OCI-LY1 (cell line): ENCODE results near the gene ARID5B.

Experiments
- H2AFZ ChIP-seq: fragments of 200-600 bp; sonication (generic), shearing (Covaris generic); 2 replicates; pipeline ENCODE4 v1.6.0; 2014; ENCODE audit warnings: antibody characterized with exemption, mild to moderate bottlenecking, low read length
- H3F3A ChIP-seq: fragments of 200-600 bp; sonication (generic), shearing (Covaris generic); 2 replicates; pipeline ENCODE4 v1.6.0; 2014; ENCODE audit warnings: mild to moderate bottlenecking, antibody characterized with exemption, low read length, moderate library complexity; ENCODE audit not compliant: insufficient read depth
- H3K27ac ChIP-seq: fragments of 200-600 bp; sonication (generic); 2 replicates; pipeline ENCODE4 v1.5.1; 2014; ENCODE audit warnings: low read length, mixed run types, mild to moderate bottlenecking, low read depth; ENCODE audit not compliant: poor library complexity, severe bottlenecking
- H3K27me3 ChIP-seq: fragments of 200-600 bp; sonication (generic); 2 replicates; pipeline ENCODE4 v1.6.0; 2014; ENCODE audit warnings: antibody characterized with exemption, mild to moderate bottlenecking, low read length, moderate library complexity; ENCODE audit not compliant: insufficient read depth
- H3K36me3 ChIP-seq: fragments of 200-600 bp; sonication (generic); 2 replicates; pipeline ENCODE4 v1.6.1; 2014; ENCODE audit warnings: mild to moderate bottlenecking, antibody characterized with exemption, low read length, moderate library complexity, mixed read lengths; ENCODE audit not compliant: insufficient read depth
- H3K4me1 ChIP-seq: fragments of 200-600 bp; sonication (generic); 2 replicates; pipeline ENCODE4 v1.5.1; 2014; ENCODE audit warnings: mild to moderate bottlenecking, low read length, moderate library complexity; ENCODE audit not compliant: insufficient read depth, severe bottlenecking
- H3K4me2 ChIP-seq: fragments of 200-600 bp; sonication (generic), shearing (Covaris generic); 2 replicates; pipeline ENCODE4 v1.6.1; 2014; ENCODE audit warnings: low read length
- H3K4me3 ChIP-seq: fragments of 200-600 bp; sonication (generic); 2 replicates; pipeline ENCODE4 v1.5.1; 2014; ENCODE audit warnings: low read length, low read depth, mild to moderate bottlenecking, mixed read lengths; ENCODE audit not compliant: poor library complexity, severe bottlenecking
- H3K79me2 ChIP-seq: fragments of 200-600 bp; shearing (Covaris generic); 2 replicates; pipeline ENCODE4 v1.6.1; 2016; ENCODE audit warnings: mixed run types, low read length, mixed read lengths; ENCODE audit not compliant: insufficient read depth
- H3K9ac ChIP-seq: fragments of 200-600 bp; sonication (generic), shearing (Covaris generic); 2 replicates; pipeline ENCODE4 v1.6.1; 2014; ENCODE audit warnings: mild to moderate bottlenecking, low read length, mixed read lengths
- H3K9me2 ChIP-seq: fragments of 200-600 bp; sonication (generic), shearing (Covaris generic); 2 replicates; pipeline ENCODE4 v1.6.1; 2014; ENCODE audit warnings: low read depth, mild to moderate bottlenecking, low read length, mixed read lengths
- H3K9me3 ChIP-seq: fragments of 200-600 bp; shearing (Covaris generic); 2 replicates; pipeline ENCODE4 v1.6.1; 2014; ENCODE audit warnings: low read length, mixed read lengths
- H4K20me1 ChIP-seq: fragments of 200-600 bp; sonication (generic), shearing (Covaris generic); 2 replicates; pipeline ENCODE4 v1.6.0; 2016; ENCODE audit warnings: mild to moderate bottlenecking, low read length; ENCODE audit not compliant: insufficient read depth
- EZH2 ChIP-seq: fragments of 200-600 bp; sonication (generic), shearing (Covaris generic); IDR thresholded peaks from 2 replicates; pipeline ENCODE4 v1.8.0; 2017; ENCODE audit warnings: borderline replicate concordance, mixed run types, mild to moderate bottlenecking, antibody characterized with exemption, low read length, moderate library complexity, mixed read lengths
- TF ChIP-seq, protein P1 (sequence below): fragments of 200-600 bp; sonication (generic), shearing (Covaris generic); IDR thresholded peaks from 2 replicates; pipeline ENCODE4 v1.5.1; 2017; ENCODE audit warnings: mild to moderate bottlenecking, antibody characterized with exemption, low read length, moderate library complexity, mixed read lengths

Gene ARID5B

DNA sequence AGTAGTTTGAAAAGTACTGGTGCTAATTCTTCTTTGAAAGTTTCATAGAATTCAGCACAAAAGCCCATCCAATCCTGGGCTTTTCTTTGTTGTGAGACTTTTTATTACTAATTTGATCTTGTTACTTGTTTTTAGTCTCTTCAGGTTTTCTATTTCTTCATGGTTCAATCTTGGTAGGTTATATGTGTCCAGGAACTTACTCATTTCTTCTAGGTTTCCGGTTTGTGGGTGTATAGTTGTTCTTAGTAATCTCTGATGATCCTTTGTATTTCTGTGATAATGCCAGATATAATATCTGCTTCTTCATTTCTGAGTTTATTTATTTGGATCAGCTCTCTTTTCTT lies 219.7 kb downstream of the ARID5B start:
- Histone ChIP-seq H3K27ac (no peak overlapping the region), H3K79me2 (no peaks in the 10 kb centered on the region), H3K4me1 (no peaks in the 10 kb centered on the region)

DNA sequence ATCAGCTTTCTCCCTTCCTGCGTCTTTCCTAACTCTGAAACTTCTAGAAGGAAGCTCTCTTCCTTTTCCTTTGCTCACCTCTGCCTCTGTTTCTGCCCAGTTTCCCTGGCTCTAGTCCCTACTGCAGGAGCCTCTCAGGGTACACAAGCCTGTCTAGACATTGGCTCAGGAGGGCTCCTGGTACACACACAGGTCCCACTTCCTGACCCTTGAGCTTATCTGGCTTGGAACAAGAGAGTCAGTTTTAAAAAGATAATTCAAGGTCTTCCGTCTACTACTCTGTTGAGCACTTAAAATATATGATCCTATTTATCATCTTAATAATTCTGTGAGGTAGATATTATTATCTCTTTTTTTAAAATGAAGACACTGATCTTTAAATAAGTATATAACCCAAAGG lies 226.5 kb downstream of the ARID5B start:
- Histone ChIP-seq H3K4me3 (no peak overlapping the region), H3K27me3 (no peaks in the 10 kb centered on the region), H3K4me1 (no peaks in the 10 kb centered on the region), H3K9ac (no peak overlapping the region), H3K79me2 (no peaks in the 10 kb centered on the region), H2AFZ (no peak overlapping the region), H3K27ac (no peak overlapping the region), H3F3A (no peaks in the 10 kb centered on the region), H3K9me2 (no peaks in the 10 kb centered on the region), H3K4me2 (no peak overlapping the region), H3K9me3 (peaks cover 14% of the 10 kb centered on the region; the same call in 1 of the 2 replicates), H3K36me3 (no peaks in the 10 kb centered on the region; the same call in 1 of the 2 replicates), H4K20me1 (no peaks in the 10 kb centered on the region)
- TF ChIP-seq, protein P1, sequence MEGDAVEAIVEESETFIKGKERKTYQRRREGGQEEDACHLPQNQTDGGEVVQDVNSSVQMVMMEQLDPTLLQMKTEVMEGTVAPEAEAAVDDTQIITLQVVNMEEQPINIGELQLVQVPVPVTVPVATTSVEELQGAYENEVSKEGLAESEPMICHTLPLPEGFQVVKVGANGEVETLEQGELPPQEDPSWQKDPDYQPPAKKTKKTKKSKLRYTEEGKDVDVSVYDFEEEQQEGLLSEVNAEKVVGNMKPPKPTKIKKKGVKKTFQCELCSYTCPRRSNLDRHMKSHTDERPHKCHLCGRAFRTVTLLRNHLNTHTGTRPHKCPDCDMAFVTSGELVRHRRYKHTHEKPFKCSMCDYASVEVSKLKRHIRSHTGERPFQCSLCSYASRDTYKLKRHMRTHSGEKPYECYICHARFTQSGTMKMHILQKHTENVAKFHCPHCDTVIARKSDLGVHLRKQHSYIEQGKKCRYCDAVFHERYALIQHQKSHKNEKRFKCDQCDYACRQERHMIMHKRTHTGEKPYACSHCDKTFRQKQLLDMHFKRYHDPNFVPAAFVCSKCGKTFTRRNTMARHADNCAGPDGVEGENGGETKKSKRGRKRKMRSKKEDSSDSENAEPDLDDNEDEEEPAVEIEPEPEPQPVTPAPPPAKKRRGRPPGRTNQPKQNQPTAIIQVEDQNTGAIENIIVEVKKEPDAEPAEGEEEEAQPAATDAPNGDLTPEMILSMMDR: no peak
- no peak for TF ChIP-seq EZH2

More for the DNA sequence above, 219.7 kb downstream of the ARID5B start:
- no peak overlapping the region for H3K4me2 ChIP-seq
- no peaks in the 10 kb centered on the region; the same call in 1 of the 2 replicates for H3F3A ChIP-seq
- no peaks in the 10 kb centered on the region for H3K9me2 ChIP-seq
- H3K36me3 ChIP-seq: no peaks in the 10 kb centered on the region; the same call in 1 of the 2 replicates
- H3K4me3 ChIP-seq: no peak overlapping the region
- no peak overlapping the region for H2AFZ ChIP-seq
- TF ChIP-seq EZH2: no peak
- TF ChIP-seq, protein P1: no peak
- no peak overlapping the region for H3K9ac ChIP-seq
- no peaks in the 10 kb centered on the region for H3K27me3 ChIP-seq
- no peaks in the 10 kb centered on the region for H4K20me1 ChIP-seq
- peaks cover 18% of the 10 kb centered on the region; the same call in 1 of the 2 replicates for H3K9me3 ChIP-seq

DNA sequence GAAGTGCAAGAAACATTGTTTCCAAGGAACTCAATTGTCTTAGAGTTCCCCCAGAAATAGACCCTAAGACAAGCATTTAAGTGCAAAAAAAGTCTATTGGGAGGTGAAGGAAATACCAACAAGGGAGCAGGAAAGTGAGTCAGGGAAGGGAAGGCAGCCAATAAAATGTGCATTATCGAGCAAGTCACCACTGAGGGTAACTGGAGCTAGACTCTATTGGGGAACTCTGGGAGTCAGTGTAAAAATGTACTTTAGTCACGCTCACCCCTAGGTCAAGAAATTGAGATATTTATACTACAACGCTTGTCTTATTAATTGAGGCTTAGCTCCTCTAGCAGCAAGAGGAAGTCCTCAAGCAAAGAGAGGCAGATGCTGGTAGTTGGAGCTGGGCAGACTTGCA lies 229.4 kb downstream of the ARID5B start:
- Histone ChIP-seq H4K20me1 (no peaks in the 10 kb centered on the region), H3K27ac (no peak overlapping the region), H3K4me3 (no peak overlapping the region), H3K9me2 (no peaks in the 10 kb centered on the region), H3K9me3 (peaks cover 6% of the 10 kb centered on the region; the same call in 1 of the 2 replicates), H3K79me2 (no peaks in the 10 kb centered on the region), H3K27me3 (no peaks in the 10 kb centered on the region), H3K36me3 (no peaks in the 10 kb centered on the region; the same call in 1 of the 2 replicates), H2AFZ (no peak overlapping the region), H3F3A (no peaks in the 10 kb centered on the region), H3K9ac (no peak overlapping the region), H3K4me2 (no peak overlapping the region), H3K4me1 (no peaks in the 10 kb centered on the region)
- TF ChIP-seq, protein P1: no peak
- no peak for TF ChIP-seq EZH2
